IPS DF 6.9 (cell line): ENCODE measurements around the gene SNTG2.
"Not testable (repeated sequence)": the region's sequence is repeated elsewhere in the genome, so short reads cannot be mapped to it uniquely, and the experiment has no call there.

ENCODE experiments used
- DNase-seq: peaks from one replicate; pipeline ENCODE4 v3.0.0-alpha.2; 2013; ENCODE audit warnings: low read depth, low spot score
- H3K27ac ChIP-seq: one replicate; pipeline ENCODE4 v1.5.1; 2013; ENCODE audit warnings: low read length, control low read depth
- H3K27me3 ChIP-seq: 2 replicates; pipeline ENCODE4 v1.6.1; 2013; ENCODE audit warnings: mild to moderate bottlenecking, low read length; ENCODE audit not compliant: control insufficient read depth, insufficient read depth
- H3K36me3 ChIP-seq: 2 replicates; pipeline ENCODE4 v1.6.1; 2013; ENCODE audit warnings: low read length; ENCODE audit not compliant: control insufficient read depth, insufficient read depth
- H3K4me1 ChIP-seq: 2 replicates; pipeline ENCODE4 v1.6.1; 2013; ENCODE audit warnings: low read length; ENCODE audit not compliant: control insufficient read depth, insufficient read depth
- H3K4me3 ChIP-seq: 2 replicates; pipeline ENCODE4 v1.5.1; 2013; ENCODE audit warnings: mild to moderate bottlenecking, low read length
- H3K9me3 ChIP-seq: 2 replicates; pipeline ENCODE4 v1.6.1; 2013; ENCODE audit warnings: low read length, inconsistent platforms; ENCODE audit not compliant: control insufficient read depth, insufficient read depth
- WGBS: extraction: QIAGEN DNeasy Blood & Tissue Kit; methylation state at CpG from one replicate; pipeline ENCODE4 v1.1.7; 2013; ENCODE audit warnings: mixed read lengths, missing lambda C conversion rate; ENCODE audit not compliant: insufficient read length, insufficient coverage; 5-methylcytosine and 5-hydroxymethylcytosine counted together

SNTG2 gene

GRCh38 chr2:1115843-1116539 lies 165.3 kb downstream of the SNTG2 start:
- H3K9me3 ChIP-seq, result no peaks in the 10 kb centered on the region; the same call in 1 of the 2 replicates
- H3K4me3 ChIP-seq, result no peak overlapping the region
- H3K27ac ChIP-seq, result no peak overlapping the region
- peaks cover 8% of the 10 kb centered on the region for H3K36me3 ChIP-seq
- H3K27me3 ChIP-seq, result no peaks in the 10 kb centered on the region
- H3K4me1 ChIP-seq, result no peaks in the 10 kb centered on the region
- no peak for DNase-seq
- WGBS, result no CpG with 5 or more reads among the region's 12 CpGs

DNA sequence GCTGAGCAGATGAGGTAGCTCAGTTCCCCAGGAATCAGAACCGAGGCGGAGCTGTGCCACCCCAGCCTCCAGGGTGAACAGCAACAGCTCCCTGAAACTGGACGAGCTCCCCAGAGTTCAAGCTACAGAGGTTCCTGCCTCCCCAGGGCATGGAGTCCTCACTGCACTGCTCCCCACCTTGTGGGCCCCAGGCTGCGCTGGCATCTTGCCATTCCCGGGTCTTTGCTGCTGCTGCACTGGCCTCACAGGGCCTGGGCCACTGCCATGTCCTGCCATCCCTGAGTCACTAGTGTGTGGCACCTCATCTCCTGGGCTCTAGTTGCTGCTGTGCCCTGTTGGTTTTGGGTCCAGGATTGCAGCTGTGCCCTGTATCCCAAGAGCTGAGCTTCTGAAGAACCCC lies 166.9 kb downstream of the SNTG2 start:
- WGBS, result no CpG with 5 or more reads among the region's 5 CpGs
- no peaks in the 10 kb centered on the region for H3K4me1 ChIP-seq
- H3K9me3 ChIP-seq, result no peaks in the 10 kb centered on the region; the same call in 1 of the 2 replicates
- H3K36me3 ChIP-seq, result peaks cover 8% of the 10 kb centered on the region
- no peak for DNase-seq
- no peak overlapping the region for H3K27ac ChIP-seq
- no peaks in the 10 kb centered on the region for H3K27me3 ChIP-seq
- H3K4me3 ChIP-seq, result no peak overlapping the region

DNA sequence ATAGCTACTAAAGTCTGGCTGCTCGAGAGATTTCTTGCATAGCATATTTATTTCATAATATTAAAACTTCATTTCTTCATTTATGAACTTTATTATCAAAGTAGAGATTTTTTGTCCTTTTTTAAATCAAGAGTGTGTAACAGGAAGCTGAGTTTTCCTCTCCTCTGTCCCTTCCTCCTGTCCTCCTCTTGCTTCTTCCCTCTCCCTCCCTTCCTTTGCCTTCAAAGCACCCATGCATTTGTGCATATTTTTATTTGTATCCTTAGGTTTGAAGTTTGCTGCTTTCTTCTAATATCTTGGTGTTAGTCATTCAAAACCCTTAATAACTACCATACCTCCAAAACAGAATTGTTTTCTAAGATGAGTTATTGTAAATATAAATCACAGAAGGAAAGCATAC lies 174.6 kb downstream of the SNTG2 start:
- no peaks in the 10 kb centered on the region for H3K4me1 ChIP-seq
- H3K9me3 ChIP-seq, result no peaks in the 10 kb centered on the region
- WGBS, result no CpG with 5 or more reads among the region's 1 CpG
- no peaks in the 10 kb centered on the region for H3K36me3 ChIP-seq
- no peaks in the 10 kb centered on the region for H3K27me3 ChIP-seq
- no peak overlapping the region for H3K4me3 ChIP-seq
- H3K27ac ChIP-seq, result no peak overlapping the region
- DNase-seq, result no peak

DNA sequence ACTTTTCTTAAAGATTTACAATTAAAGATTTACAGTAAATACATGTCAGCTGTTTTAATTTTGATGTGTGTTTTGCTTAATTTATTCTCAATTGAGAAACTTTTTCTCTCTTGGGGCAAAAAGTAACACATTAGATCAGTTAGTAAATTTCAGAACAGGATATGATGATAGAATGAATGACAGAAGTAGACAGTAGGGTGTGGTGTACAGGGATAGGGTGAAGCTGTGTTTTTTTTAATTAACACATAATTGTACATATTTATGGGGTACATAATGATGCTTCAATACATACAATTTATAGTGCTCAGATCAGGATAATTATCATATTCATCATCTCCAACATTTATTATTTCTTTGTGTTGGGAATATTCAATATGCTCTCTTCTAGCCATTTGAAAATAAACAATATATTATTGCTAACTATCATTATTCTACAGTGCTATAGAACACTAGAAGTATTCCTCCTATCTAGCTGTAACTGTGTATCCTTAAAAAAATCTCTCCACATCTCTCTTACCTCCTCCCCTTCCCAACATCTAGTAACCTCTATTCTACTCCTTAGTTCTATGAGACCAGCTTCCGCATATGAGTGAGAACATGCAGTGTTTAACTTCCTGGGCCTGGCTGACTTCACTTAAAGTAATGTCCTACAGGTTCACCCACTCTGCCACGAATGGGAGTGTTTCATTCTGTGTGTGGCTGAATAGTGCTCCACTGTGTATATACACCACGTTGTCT lies 175.2 kb downstream of the SNTG2 start:
- H3K36me3 ChIP-seq, result no peaks in the 10 kb centered on the region
- WGBS, result no CpG with 5 or more reads among the region's 3 CpGs

GRCh38 chr2:1129982-1130381 lies 179.3 kb downstream of the SNTG2 start:
- Histone ChIP-seq H3K27me3 (no peaks in the 10 kb centered on the region), H3K4me1 (no peaks in the 10 kb centered on the region), H3K27ac (no peak overlapping the region), H3K4me3 (no peak overlapping the region), H3K36me3 (no peaks in the 10 kb centered on the region), H3K9me3 (no peaks in the 10 kb centered on the region)
- no peak for DNase-seq

More for the DNA sequence above, 175.2 kb downstream of the SNTG2 start:
- no peak for DNase-seq
- H3K27me3 ChIP-seq, result no peaks in the 10 kb centered on the region
- H3K4me3 ChIP-seq, result no peak overlapping the region
- H3K9me3 ChIP-seq, result no peaks in the 10 kb centered on the region
- H3K4me1 ChIP-seq, result no peaks in the 10 kb centered on the region
- H3K27ac ChIP-seq, result no peak overlapping the region

GRCh38 chr2:1130922-1131321 lies 180.3 kb downstream of the SNTG2 start:
- H3K27me3 ChIP-seq, result no peaks in the 10 kb centered on the region
- H3K4me3 ChIP-seq, result no peak overlapping the region
- H3K4me1 ChIP-seq, result no peaks in the 10 kb centered on the region
- H3K36me3 ChIP-seq, result no peaks in the 10 kb centered on the region
- H3K27ac ChIP-seq, result no peak overlapping the region
- no peak for DNase-seq
- no CpG with 5 or more reads among the region's 2 CpGs for WGBS
- no peaks in the 10 kb centered on the region for H3K9me3 ChIP-seq

DNA sequence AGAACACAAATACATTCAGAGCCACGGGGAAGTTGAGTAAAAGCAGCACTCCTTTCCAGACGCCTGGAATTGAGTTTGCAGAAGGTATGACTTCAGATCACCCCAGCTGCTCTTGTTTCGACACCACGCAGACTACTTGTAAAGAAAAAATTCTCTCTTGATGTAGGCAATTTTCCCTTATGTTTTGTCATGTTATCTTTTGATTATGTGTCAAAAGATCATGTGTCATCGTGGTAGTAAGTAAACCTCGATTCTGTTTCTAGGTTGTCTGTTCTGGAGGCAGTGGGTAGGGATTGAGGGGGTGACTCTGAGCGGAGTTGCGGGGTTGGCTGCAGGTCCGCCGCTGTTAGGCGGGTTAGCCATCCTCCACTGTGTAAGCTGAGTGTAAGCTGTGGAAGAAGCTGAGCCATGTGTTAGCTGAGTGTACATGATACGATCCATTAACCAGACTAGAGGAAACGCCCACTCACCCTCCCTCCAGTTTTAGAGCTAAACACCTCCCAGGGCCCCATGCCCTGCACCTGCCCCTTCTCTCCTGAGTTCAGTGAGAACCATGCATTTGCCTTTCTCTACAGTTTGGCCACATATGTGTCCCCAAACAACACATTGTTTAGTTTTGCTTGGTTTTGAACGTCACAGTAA lies 181.8 kb downstream of the SNTG2 start:
- Histone ChIP-seq H3K9me3 (no peaks in the 10 kb centered on the region), H3K27me3 (no peaks in the 10 kb centered on the region), H3K4me1 (no peaks in the 10 kb centered on the region), H3K27ac (no peak overlapping the region), H3K4me3 (no peak overlapping the region), H3K36me3 (no peaks in the 10 kb centered on the region)
- no CpG with 5 or more reads among the region's 14 CpGs for WGBS
- no peak for DNase-seq

DNA sequence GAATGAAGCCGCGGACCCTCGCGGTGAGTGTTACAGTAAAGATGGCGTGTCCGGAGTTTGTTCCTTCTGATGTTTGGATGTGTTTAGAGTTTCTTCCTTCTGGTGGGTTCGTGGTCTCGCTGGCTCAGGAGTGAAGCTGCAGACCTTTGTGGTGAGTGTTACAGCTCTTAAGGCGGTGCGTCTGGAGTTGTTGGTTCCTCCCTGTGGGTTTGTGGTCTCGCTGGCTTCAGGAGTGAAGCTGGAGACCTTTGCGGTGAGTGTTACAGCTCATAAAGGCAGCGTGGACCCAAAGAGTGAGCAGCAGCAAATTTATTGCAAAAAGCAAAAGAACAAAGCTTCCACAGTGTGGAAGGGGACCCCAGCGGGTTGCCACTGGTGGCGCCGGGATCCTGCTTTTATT lies 183.2 kb downstream of the SNTG2 start:
- no CpG with 5 or more reads among the region's 16 CpGs for WGBS
- H3K27ac ChIP-seq, H3K4me1 ChIP-seq, H3K36me3 ChIP-seq, H3K4me3 ChIP-seq, H3K9me3 ChIP-seq, DNase-seq, H3K27me3 ChIP-seq: not testable (repeated sequence)

- Histone ChIP-seq H3K27ac (no peak overlapping the region), H3K4me3 (no peak overlapping the region), H3K27me3 (no peaks in the 10 kb centered on the region), H3K4me1 (no peaks in the 10 kb centered on the region), H3K9me3 (no peaks in the 10 kb centered on the region), H3K36me3 (no peaks in the 10 kb centered on the region; the same call in 1 of the 2 replicates)
- no peak for DNase-seq
- no CpG with 5 or more reads among the region's 20 CpGs for WGBS
These were observed 184.0 kb downstream of the SNTG2 start for GRCh38 chr2:1134629-1135028.

GRCh38 chr2:1136067-1136466 lies 185.4 kb downstream of the SNTG2 start:
- Histone ChIP-seq H3K4me1 (no peaks in the 10 kb centered on the region), H3K27ac (no peak overlapping the region), H3K27me3 (no peaks in the 10 kb centered on the region), H3K4me3 (no peak overlapping the region), H3K9me3 (no peaks in the 10 kb centered on the region), H3K36me3 (no peaks in the 10 kb centered on the region; the same call in 1 of the 2 replicates)
- no peak for DNase-seq
- no CpG with 5 or more reads among the region's 7 CpGs for whole genome bisulfite sequencing
